HG03060 (cell line): Measurements from ENCODE around the gene ASCC2.
A peak's percentile ranks its signal among the peaks of the same experiment; 100 is the strongest.
"Not testable (repeated sequence)": the region's sequence is repeated elsewhere in the genome, so short reads cannot be mapped to it uniquely, and the experiment has no call there.

Experiments
- ATAC-seq: cut with Tn5 transposase; IDR thresholded peaks from one replicate; pipeline ENCODE4 v1.9.1; 2021; ENCODE audit warnings: low read depth, moderate number of reproducible peaks; ENCODE audit not compliant: unreplicated experiment

The ASCC2 gene, protein sequence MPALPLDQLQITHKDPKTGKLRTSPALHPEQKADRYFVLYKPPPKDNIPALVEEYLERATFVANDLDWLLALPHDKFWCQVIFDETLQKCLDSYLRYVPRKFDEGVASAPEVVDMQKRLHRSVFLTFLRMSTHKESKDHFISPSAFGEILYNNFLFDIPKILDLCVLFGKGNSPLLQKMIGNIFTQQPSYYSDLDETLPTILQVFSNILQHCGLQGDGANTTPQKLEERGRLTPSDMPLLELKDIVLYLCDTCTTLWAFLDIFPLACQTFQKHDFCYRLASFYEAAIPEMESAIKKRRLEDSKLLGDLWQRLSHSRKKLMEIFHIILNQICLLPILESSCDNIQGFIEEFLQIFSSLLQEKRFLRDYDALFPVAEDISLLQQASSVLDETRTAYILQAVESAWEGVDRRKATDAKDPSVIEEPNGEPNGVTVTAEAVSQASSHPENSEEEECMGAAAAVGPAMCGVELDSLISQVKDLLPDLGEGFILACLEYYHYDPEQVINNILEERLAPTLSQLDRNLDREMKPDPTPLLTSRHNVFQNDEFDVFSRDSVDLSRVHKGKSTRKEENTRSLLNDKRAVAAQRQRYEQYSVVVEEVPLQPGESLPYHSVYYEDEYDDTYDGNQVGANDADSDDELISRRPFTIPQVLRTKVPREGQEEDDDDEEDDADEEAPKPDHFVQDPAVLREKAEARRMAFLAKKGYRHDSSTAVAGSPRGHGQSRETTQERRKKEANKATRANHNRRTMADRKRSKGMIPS

DNA sequence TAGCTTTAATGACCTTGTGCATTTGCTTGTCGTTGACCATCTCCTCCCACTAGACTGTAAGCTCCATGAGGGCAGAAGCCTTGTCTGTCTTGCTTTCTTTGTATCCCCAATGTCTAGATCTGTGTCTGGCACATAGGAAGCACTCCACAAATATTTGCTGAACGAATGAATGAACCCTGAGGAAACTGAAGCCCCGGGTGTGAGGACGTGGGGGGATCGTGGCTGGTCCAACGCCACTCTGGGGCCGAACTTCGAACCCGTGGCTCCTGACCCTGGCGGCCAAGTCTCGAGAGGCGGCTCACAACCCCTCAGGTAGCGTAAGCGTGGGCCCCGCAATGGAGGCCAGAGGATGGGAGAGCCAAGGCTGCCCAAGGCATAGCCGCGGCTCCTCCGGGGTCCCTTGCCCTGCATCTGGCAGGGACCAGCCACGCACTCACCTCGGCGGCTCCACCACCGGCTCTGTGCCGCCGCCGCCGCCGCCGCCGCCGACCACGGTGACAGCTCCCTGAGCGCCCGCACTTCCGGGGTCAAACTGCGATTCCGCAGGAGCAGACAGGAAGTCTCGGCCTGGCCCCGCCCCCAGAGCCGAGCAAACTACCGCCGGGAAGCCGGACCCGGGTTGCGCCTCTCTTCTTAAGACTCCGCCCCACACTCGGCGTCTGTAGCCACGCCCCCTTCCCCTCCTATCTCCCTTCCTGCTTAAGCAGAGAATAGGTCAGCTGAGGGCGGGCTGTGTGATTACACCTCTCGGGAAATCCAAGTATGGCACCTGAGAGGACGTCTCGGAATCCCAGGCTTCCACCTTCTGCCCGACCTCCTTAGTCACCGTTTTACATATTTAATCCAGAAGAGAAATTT, at the start of gene ASCC2:
Gene ASCC2 (minus strand): TSS at position 534 of the 858 bp plus-strand sequence. CDS start 5,949 bp downstream, outside the sequence.
- peak; percentile 74 for ATAC-seq

DNA sequence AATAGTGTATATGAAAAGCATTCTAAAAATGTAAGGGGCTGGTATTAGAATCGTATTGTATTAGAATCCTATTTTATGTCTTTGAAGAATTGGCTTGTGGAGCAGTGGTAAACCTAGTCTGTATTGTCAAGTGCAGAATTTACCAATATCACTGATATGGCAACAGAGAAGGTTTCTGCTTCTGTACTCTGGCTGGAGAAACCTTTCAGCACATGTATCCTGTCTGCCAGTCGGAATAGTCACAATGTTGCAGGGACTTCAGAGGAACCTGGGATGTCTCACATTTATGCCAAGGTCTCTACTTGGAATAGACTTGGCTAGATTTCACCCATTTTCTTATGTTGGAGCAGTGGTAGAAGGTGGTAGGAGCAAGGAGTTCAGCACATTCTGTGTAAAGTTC, 49.3 kb upstream of the ASCC2 start:
- ATAC-seq = no peak

DNA sequence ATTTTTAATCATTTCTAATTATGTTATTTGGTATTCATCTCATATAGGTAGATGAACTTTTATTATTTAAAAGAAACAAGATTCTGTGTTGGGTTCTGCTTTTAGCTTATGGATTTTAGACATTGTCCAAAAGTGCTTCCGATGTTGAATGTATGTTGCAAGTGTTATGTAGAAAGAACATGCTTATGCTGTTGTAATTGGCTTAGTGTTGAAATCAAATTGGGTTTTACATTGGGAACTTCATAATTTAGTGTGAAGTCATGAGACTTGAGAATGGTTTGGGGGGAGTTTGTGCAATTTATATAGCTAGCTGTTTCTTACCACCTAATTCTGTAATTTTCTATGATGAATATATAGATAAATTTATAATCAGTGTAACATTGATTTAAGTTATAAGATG, 48.5 kb upstream of the ASCC2 start:
- ATAC-seq = no peak

DNA sequence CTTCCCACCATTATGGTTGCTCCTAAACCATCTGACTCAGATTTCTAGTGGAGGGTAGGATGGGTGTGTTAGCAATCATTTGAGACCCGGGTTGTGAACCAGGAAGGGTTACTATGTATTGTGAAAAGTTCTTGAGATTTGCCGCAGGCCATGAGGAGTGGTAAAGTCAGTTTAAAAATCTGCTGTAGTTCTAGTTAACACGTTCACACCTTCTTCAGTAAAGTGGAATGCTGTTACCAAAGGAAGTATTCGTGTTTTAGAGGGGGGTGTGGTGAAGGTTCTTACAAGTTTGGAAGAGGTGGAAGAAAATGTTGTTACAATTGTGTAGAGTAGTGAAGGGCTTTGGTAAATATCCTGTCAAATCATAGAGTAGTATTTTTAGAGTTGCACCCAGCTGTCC, 47.5 kb upstream of the ASCC2 start:
- ATAC-seq = no peak

DNA sequence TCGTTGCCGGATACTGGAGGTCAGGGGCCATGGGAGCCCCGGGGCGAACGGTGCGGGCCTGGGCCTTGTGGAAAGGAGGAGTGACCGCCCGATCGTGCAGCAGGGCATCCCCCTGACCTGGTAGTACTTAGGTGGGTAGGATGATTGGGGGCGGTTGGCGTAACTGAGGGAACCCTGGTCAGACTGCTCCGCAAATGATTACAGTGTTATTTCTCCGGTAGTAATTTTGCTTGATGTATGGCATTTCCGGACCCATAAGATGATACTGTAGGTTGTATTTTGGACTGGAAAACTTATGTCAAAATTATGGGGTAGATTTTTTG, 45.7 kb upstream of the ASCC2 start:
- ATAC-seq = no peak

DNA sequence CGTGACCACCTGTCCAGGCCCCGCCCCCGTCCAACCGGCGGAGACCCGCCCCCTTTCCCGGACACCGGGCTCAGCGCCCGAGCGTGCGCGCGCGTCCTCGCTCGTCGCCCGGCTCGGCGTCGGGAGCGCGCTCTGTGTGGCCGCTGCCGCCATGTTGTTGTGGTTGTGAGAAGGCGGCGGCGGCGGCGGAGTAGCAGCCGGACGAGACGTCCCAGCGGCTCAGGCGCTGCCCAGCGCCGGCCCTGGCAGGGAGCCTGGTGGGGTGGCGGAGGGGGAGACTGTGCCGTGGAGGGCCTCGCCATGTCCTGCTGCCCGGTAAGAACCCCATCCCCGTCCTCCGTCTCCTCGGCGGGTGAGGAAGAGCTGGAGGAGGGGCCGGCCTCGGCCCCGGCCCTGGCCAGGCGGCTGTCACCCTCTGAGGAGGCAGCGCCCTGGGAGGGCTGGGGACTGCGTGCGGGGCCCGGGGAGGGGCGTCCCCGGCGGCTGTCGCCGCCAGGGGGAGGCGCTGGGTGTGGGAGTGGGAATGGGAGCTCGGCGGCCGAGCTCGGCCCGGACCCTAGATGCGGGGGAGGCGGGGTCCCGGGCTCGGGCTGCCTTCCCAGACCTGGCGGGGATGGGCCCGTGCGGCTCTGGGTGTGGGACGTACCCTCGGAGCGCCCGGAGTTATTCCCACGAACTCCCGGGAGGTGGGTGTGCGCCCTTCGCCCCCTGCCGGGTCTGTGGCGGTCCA, 45.1 kb upstream of the ASCC2 start, which contains the start of gene MTMR3:
Gene MTMR3 (plus strand): TSS at position 130 of the 730 bp plus-strand sequence. CDS start 87,886 bp downstream, outside the sequence.
- no peak for ATAC-seq

DNA sequence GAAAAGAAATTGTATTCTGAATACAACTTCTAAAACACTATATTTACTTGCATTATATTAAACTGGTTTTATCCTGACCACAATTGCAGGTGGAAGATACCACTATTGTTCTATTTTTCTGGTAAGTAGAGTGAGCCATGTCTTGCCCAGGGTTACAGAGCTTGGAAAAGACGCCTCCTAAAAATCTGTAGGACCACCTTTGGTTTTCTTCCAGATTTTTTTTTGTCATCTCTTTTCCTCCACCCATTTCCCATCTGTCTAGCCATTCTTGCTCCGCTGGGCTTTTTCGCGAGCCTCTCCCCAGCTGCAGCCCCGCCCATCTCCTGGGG, 44.6 kb upstream of the ASCC2 start:
- no peak for ATAC-seq

DNA sequence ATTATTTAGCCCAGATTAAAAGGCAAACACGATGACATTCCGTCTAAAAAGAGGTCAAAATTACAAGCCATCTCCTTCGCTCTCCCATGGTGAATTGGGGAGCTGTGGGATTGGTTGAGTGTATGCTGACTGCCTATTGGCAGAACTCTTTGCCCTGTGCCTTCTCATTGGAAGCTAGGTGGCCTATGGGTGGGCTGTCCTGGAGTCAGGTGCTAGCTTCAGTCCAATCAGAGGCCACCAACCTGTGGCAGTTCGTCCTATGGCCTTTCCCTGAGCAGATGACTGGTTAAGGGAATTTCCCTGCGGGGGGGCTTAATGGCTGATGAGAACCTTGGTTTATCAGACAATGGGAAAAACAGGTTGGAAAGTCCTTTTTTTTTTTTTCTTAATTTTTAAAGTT, 41.7 kb upstream of the ASCC2 start:
- no peak for ATAC-seq

DNA sequence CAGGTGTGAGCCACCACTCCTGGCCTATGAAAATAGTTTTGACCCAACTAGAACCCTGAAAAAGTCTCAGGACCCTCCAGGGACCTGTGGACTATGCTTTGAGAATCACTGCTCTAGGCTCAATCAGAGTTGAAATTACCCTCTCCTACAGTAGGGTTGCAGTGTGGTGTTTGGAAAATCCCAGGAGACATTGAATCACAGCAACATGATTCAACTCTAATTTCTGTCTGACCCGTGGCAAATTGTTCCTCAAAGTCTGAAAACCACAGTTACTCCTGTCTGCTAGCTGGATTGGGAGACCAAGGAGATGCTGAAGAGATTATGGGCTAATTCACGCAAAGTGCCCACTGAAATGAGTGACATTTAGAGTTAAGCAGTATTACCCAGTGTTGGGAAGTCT, 39.5 kb upstream of the ASCC2 start:
- no peak for ATAC-seq

DNA sequence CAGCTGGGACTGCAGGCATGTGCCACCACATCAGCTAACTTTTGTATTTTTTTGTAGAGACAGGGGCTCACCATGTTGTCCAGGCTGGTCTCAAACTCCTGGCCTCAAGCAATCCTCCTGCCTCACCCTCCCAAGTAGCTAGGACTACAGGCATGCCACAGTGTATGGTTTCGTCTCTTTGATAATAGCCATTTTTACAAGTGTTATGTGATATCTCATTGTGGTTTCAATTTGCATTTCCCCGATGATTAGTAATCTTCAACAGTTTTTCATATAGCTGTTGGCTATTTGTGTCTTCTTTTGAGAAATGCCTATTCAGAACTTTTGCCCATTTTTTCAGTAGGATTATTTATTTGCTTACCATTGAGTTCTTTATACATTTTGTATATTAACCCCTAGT, 35.9 kb upstream of the ASCC2 start:
- no peak for ATAC-seq

DNA sequence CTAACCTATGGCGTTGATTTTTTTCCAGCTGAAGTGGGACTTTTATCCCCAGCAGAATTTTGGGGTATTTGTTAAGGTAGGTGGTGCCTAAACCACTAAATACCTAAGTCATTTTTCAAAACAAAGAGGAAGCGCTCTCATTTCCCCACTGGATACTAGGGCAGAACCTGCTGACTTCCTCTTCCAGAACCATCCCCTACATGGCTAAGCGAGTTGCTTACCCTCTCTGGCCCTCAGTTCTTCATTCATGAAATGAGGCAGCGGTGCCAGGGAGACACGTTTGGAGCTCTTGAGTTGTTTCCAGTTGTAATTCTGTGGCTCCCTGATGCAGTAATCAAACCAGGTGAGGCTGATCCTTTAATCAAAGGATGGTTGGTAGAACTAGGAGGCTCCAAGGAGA, 34.9 kb upstream of the ASCC2 start:
- no peak for ATAC-seq

DNA sequence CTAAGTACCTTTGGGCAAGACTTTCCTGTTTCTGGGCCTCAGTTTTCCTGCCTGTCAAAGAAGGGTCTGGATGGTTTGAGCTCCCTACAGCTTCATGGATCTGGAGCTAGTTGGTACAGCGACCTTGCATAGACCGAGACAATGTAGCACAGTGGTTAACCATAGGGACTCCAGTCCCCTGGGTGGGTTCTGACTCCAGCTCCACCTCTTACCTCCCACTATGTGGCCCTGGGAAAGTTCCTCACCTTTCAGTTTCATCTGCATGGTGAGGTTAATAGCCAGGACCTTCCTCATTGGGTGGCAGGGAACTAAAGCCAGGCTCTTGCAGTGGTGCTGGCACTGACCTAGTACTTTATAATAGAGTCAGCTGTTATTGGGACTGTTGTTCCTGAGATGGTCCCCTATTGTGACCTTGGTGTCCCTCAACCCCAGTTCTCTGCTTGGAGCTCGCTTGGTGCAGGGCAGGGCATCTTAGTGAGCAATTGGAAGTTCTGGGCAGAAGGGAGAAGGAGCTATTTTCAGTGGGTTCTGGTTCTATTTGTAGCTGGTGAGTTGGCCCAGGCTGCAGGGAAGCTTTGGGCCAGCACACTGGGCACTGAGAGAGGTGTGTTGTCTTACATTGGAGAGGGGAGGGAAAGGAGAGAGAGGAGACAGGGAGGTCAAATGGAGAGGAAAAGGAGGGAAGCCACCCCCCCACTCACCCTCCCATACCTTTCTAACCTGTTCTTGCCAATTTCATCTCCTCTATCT, 34.2 kb upstream of the ASCC2 start:
- no peak for ATAC-seq

DNA sequence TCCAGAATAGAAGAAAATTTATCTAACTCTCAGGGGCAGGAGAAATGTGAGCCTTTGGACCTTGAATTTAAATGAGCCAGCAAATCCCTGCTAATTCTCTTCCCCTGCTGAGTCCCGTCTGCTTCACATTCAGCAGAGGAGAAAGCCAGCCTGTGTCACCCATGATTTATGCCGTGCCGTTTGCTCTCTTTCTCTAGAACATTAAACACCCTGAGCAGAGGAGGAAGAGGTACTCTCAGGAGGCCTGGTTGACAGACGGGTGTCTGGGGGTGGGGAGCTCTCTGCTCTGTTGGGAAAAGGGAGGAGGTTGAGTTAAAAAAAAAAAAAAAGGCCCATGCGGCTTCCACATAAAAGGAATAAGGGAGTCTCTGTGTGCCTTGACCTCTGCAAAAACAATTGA, 33.6 kb upstream of the ASCC2 start:
- ATAC-seq = no peak

DNA sequence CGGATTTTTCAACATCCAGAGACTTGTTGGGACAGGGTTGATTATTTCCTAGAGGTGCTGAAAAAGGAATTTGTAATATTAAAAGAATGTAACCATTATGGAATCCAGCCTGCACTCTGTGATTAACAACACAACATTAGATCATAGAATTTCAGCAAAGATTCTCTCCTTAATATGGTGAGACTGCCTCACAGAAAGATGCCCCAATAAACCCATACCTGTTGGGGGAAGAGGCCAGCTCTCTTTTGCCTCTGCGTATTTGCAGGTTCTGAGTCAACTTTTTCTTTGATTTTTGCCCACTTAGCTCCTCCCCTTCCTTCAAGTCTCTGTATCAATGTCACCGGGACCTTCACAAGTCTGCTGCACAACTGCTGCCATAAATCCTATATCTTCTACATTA, 32.5 kb upstream of the ASCC2 start:
- ATAC-seq = no peak

DNA sequence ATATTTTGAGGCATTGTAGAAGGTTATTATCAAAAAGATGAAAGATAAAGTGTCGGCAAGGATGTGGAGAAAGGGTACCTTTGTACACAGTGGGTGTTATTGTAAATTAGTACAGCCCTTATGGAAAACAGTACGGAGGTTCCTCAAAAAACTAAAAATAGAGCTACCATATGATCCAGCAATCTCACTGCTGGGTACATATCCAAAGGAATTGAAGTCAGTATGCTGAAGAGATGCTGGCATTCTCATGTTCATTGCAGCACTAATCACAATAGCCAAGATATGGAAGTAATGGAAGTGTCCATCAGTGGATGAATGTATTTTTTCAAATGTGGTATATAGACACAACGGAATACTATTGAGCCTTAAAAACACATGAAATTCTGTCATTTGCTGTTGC, 29.8 kb upstream of the ASCC2 start:
- no peak for ATAC-seq

DNA sequence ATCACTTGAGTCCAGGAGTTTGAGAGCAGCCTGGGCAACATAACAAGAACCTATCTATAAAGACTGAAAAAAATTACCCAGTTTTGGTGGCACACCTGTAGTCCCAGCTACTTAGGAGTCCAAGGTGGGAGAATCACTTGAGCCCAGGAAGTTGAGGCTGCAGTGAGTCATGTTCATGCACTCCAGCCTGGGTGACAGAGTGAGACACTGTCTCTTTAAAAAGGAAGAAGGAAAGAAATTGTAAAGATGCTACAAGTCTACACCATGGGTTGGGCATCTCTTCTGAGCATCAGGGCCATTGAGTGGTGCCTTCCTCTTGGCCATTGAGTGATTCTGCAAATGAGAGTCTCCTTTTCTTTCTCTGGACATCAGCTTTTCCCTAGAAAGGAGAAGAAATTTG, 29.2 kb upstream of the ASCC2 start:
- ATAC-seq = no peak

DNA sequence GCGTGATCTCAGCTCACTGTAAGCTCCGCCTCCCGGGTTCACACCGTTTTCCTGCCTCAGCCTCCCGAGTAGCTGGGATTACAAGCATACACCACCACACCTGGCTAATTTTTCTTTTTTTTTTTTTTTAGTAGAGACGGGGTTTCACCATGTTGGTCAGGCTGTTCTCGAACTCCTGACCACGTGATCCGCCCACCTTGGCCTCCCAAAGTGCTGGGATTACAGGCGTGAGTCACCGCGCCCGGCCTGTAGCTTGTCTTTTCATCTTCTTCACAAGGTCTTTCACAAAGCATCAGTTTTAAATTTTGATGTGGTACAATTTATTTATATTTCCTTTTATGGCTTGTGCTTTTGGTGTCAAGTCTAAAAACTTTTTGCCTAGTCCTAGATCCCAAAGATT, 27.5 kb upstream of the ASCC2 start:
- ATAC-seq = not testable (repeated sequence)

DNA sequence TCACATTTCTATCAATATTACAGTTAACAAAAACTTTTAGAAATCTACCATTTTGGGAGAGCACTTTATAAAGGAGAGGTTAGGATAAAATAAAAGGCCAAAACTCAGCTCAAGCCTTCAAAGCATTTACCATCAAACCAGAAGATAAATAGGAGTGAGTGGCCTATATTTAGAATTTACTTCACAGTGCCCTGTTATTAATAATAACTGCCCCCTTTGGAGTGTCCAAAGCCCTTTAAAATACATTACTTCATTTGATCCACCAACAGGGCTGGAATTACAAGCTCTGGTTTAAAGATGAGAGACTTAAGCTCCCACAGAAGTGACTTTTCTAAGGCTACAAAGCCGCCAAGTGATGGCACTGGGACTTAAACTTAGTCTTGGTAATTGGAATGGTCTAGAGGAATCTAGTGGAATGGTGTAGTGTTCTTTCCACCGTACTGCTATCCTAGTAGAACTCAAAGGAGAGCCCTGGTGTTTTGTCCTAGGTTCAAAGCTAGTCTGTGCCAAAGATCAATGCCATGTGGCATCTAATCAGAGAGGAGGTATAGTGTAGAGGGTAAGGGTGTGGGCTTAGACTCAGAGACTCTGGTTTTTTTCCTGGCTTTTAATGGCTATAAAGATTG, 23.7 kb upstream of the ASCC2 start:
- no peak for ATAC-seq

DNA sequence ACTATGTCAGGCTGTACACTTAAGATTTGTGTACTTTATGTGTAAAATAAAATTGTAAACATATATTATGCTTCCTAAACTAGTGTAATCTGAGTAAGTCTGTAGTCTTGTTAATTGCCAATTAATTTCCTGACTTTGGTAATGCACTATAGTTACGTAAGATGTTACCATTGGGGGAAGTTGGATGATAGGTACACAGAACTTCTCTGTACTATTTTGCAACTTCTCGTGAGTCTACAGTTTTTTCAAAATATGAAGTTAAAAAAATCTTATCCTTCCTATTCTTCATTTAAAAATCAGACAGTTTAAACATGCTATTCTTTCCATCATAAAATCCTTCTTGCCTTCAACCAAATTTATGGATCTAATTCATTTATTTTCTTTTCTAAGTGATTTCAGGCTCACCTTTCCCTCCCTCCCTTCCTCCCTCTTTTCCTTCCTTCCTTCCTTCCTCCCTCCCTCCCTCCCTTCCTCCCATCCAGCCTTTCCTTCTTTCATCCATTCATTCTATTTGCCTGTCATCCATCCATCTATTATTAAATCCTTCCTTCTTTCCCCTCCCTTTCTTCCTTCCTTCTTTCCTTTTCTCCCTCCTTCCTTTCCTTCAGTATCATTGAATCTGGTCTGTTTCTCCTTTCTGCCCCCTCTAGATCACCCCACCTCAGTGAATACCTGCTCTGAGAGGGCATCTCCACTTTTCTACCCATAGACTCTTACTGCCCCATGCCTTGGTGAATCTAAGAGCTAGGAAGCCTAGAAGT, 22.1 kb upstream of the ASCC2 start:
- no peak for ATAC-seq
